Endothelial cell of umbilical vein (primary cell): ENCODE data around the gene AURKAIP1.

ENCODE experiments used
- POLR2A ChIP-seq: IDR thresholded peaks from 2 replicates; pipeline ENCODE4 v1.6.1; 2012; ENCODE audit warnings: low read depth, mild to moderate bottlenecking, control low read depth, low read length
- POLR2AphosphoS5 ChIP-seq: IDR thresholded peaks from 2 replicates; pipeline ENCODE4 v1.6.1; 2012; ENCODE audit warnings: low read depth, mild to moderate bottlenecking, control low read depth, low read length, moderate library complexity; ENCODE audit not compliant: insufficient read depth
- TF ChIP-seq, protein P1 (sequence below), 2 donors: IDR thresholded peaks; 1 replicate in 1 of 2; 2 replicates in 1 of 2; pipeline ENCODE4 v1.5.1; 2011; ENCODE audit warnings: low read length in 2 of 2, mild to moderate bottlenecking in 2 of 2, moderate library complexity in 2 of 2, control low read depth in 1 of 2, inconsistent platforms in 1 of 2, low read depth in 1 of 2; ENCODE audit not compliant: insufficient read depth in 1 of 2; ENCODE audit errors: extremely low read depth in 1 of 2
- TF ChIP-seq, protein P2 (sequence below): IDR thresholded peaks from 2 replicates; pipeline ENCODE4 v1.6.1; 2011; ENCODE audit not compliant: insufficient read depth, insufficient read length

DNA sequence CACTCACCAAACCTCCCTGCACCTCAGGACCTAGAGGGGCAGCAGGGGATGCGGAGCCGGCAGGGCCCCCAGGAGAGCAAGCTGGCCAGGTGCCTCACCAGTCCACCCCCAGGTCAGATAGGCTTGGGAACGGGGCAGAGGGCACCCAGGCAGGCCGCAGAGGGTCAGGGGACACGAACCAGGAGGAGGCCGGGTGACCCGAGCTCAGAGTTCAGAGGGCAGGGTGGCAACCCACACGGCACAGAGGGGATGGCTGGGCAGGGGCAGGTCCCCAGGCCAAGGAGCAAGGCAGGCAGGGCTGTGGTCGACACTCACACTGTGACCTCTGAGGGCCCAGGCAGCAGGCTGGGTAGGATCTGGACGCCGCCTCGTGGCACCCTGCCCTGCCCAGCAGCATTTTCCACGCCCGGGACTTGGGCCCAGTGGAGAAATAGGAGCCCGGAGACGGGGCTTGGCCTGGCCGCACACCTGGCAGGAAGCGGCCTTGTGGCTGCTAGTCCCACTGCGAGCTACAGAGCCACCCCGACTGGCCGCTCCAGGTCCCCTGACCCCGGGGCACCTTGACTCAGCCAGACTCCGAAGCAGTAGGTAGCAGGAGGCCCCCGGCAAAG is 31.1 kb downstream of the AURKAIP1 start:
- TF ChIP-seq, protein P1, sequence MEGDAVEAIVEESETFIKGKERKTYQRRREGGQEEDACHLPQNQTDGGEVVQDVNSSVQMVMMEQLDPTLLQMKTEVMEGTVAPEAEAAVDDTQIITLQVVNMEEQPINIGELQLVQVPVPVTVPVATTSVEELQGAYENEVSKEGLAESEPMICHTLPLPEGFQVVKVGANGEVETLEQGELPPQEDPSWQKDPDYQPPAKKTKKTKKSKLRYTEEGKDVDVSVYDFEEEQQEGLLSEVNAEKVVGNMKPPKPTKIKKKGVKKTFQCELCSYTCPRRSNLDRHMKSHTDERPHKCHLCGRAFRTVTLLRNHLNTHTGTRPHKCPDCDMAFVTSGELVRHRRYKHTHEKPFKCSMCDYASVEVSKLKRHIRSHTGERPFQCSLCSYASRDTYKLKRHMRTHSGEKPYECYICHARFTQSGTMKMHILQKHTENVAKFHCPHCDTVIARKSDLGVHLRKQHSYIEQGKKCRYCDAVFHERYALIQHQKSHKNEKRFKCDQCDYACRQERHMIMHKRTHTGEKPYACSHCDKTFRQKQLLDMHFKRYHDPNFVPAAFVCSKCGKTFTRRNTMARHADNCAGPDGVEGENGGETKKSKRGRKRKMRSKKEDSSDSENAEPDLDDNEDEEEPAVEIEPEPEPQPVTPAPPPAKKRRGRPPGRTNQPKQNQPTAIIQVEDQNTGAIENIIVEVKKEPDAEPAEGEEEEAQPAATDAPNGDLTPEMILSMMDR (IDR thresholded peaks at IDR 0.05; ENCODE audit: extremely low read depth in 1 of 2, insufficient read depth in 1 of 2, low read depth in 1 of 2, low read length in 2 of 2) = no peak
- TF ChIP-seq POLR2AphosphoS5 (no peak), POLR2A (no peak)
- TF ChIP-seq, protein P2, sequence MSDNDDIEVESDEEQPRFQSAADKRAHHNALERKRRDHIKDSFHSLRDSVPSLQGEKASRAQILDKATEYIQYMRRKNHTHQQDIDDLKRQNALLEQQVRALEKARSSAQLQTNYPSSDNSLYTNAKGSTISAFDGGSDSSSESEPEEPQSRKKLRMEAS = no peak
